ENCODE data around the gene RPS27. TPM values are rescaled to one million over a fixed set of nuclear protein-coding genes. Genes with fewer than 3 reads are reported as not detected.

Gene RPS27
- total and polyA plus RNA-seq, 2 of the 13 experiments (the other 11 are each of a cell fraction or from before 2014, with no cell fraction given): 3,737 to 9,964 TPM

DNA sequence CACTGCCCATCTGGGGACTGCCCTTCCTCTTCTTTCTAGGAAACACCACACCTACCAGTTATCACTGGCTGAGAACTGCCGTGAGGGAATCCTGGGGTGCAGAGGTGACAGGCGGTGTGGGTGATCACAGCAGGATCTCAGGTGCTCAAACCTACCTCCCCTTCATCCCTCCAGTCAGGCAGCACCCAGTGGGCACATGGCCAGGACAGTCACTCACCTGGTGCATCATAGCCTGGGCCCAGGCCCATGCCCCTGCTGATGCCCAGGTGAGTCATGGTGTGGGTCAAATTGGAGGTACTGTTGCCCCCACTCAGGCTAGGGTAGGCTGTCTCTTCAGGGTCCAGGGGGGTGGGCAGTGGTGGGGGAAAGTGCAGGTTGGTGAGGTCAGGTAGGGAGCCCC lies 38.8 kb upstream of the RPS27 start (continued):
- TF ChIP-seq, protein P1, sequence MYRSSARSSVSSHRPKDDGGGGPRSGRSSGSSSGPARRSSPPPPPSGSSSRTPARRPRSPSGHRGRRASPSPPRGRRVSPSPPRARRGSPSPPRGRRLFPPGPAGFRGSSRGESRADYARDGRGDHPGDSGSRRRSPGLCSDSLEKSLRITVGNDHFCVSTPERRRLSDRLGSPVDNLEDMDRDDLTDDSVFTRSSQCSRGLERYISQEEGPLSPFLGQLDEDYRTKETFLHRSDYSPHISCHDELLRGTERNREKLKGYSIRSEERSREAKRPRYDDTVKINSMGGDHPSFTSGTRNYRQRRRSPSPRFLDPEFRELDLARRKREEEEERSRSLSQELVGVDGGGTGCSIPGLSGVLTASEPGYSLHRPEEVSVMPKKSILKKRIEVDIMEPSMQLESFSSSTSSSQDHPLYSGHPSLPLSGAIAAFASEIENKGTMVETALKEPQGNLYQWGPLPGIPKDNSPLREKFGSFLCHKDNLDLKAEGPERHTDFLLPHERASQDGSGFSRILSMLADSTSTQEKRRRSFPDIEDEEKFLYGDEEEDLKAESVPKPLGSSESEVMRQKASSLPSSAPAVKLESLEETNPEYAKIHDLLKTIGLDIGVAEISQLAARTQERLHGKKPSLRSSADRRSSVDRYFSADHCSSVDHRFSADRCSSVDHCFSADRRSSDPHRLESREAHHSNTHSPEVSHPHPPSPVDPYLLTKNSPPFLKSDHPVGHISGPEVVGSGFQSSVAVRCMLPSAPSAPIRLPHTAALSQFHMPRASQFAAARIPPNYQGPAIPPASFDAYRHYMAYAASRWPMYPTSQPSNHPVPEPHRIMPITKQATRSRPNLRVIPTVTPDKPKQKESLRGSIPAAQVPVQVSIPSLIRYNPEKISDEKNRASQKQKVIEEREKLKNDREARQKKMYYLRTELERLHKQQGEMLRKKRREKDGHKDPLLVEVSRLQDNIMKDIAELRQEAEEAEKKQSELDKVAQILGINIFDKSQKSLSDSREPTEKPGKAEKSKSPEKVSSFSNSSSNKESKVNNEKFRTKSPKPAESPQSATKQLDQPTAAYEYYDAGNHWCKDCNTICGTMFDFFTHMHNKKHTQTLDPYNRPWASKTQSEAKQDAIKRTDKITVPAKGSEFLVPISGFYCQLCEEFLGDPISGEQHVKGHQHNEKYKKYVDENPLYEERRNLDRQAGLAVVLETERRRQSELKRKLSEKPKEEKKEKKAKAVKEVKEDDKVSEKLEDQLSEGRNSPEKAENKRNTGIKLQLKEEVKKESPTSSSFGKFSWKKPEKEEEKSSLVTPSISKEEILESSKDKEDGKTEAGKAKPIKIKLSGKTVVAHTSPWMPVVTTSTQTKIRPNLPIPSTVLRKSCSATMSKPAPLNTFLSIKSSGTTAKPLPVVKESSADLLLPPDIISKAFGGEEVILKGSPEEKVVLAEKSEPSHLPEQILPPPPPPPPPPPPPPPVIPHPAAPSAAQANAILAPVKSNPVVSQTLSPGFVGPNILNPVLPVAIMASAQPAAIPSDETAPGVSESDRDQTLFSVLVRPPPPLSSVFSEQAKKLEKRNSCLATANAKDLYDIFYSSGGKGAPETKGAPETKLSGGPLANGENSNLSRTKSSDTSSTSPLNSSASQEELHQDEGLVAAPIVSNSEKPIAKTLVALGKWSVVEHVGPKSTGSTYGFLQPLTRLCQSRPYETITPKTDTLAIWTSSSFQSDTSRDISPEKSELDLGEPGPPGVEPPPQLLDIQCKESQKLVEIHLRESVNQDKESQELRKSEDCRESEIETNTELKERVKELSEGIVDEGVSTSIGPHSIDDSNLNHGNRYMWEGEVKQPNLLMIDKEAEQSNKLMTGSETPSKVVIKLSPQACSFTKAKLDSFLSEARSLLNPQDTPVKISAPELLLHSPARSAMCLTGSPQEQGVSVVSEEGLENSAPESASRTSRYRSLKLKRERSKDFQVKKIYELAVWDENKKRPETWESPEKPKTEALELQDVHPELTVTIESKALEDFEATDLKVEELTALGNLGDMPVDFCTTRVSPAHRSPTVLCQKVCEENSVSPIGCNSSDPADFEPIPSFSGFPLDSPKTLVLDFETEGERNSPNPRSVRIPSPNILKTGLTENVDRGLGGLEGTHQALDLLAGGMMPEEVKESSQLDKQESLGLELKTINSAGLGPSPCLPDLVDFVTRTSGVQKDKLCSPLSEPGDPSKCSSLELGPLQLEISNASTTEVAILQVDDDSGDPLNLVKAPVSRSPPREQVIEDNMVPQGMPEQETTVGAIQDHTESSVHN (CRISPR knock-in tag; IDR thresholded peaks at IDR 0.05): no peak
- TF ChIP-seq ZNF607 (CRISPR knock-in tag; IDR thresholded peaks at IDR 0.05; ENCODE audit: borderline replicate concordance): no peak
- no peak for TF ChIP-seq ZMYM3 (CRISPR knock-in tag; IDR thresholded peaks at IDR 0.05)
- TF ChIP-seq ZNF644 (CRISPR knock-in tag; IDR thresholded peaks at IDR 0.05; ENCODE audit: low read depth): no peak
- TF ChIP-seq FOXP1 (IDR thresholded peaks at IDR 0.05): no peak
- TF ChIP-seq FOXP1 (CRISPR knock-in tag; IDR thresholded peaks at IDR 0.05): no peak
- no peak for TF ChIP-seq FOXA1 (IDR thresholded peaks at IDR 0.05)
- TF ChIP-seq FOXA1 (CRISPR knock-in tag; IDR thresholded peaks at IDR 0.05): no peak
